ENCODE results near the gene SPRR2D.
"Not testable (repeated sequence)": the region's sequence is repeated elsewhere in the genome, so short reads cannot be mapped to it uniquely, and the experiment has no call there.

The SPRR2D gene

GRCh38 chr1:153040950-153041631 is at the start of gene SPRR2D:
TSS of gene SPRR2D (minus strand) at chr1:153041120. CDS start at chr1:153040346, 774 bp downstream.
- no peak for DNase-seq

- no peak for DNase-seq
Measured at GRCh38 chr1:153087652-153088051, 46.7 kb upstream of the SPRR2D start.

GRCh38 chr1:153081736-153082135 is 40.8 kb upstream of the SPRR2D start:
- no peak for DNase-seq

GRCh38 chr1:153072806-153073726 is 32.1 kb upstream of the SPRR2D start:
- DNase-seq, result no peak

- no peak for DNase-seq
Measured at GRCh38 chr1:153071511-153071910, 30.6 kb upstream of the SPRR2D start, which contains the start of gene SPRR2B. TSS of gene SPRR2B (minus strand) at chr1:153071611. CDS start at chr1:153070839, 772 bp downstream.

GRCh38 chr1:153070243-153070642 is 29.3 kb upstream of the SPRR2D start:
- no peak for DNase-seq

GRCh38 chr1:153058826-153059784 is 18.2 kb upstream of the SPRR2D start:
- no peak for DNase-seq

- DNase-seq, result no peak
Measured at GRCh38 chr1:153058154-153058553, 17.2 kb upstream of the SPRR2D start.

- no peak for DNase-seq
Measured at GRCh38 chr1:153057375-153057774, 16.5 kb upstream of the SPRR2D start, which contains the start of gene SPRR2A. TSS of gene SPRR2A (minus strand) at chr1:153057512. CDS start at chr1:153056735, 777 bp downstream.

- DNase-seq, result not testable (repeated sequence)
Measured at GRCh38 chr1:153056111-153056510, 15.2 kb upstream of the SPRR2D start.

GRCh38 chr1:153049211-153049610 is 8.3 kb upstream of the SPRR2D start:
- no peak for DNase-seq

- DNase-seq, result no peak
Measured at GRCh38 chr1:153035211-153035610, 5.7 kb downstream of the SPRR2D start.

GRCh38 chr1:153032677-153033308 is 8.1 kb downstream of the SPRR2D start:
- DNase-seq, result no peak

- no peak for DNase-seq
Measured at GRCh38 chr1:153032073-153032472, 8.8 kb downstream of the SPRR2D start.

GRCh38 chr1:153030895-153031294 is 10.0 kb downstream of the SPRR2D start, which contains the start of gene SPRR1B:
TSS of gene SPRR1B (plus strand) at chr1:153031203. CDS start at chr1:153032346, 1,143 bp downstream.
- no peak for DNase-seq

- DNase-seq, result no peak
Measured at GRCh38 chr1:153028766-153029165, 12.2 kb downstream of the SPRR2D start.

- no peak for DNase-seq
Measured at GRCh38 chr1:153025797-153026196, 15.1 kb downstream of the SPRR2D start.

- no peak for DNase-seq
Measured at GRCh38 chr1:153024413-153024812, 16.5 kb downstream of the SPRR2D start.

GRCh38 chr1:153023109-153023508 is 17.8 kb downstream of the SPRR2D start:
- DNase-seq, result no peak

GRCh38 chr1:153022340-153022739 is 18.6 kb downstream of the SPRR2D start:
- DNase-seq, result not testable (repeated sequence)

- not testable (repeated sequence) for DNase-seq
Measured at GRCh38 chr1:153021829-153022228, 19.1 kb downstream of the SPRR2D start.

GRCh38 chr1:153011235-153011758 is 29.6 kb downstream of the SPRR2D start:
- not testable (repeated sequence) for DNase-seq

Data from NCI-H2227 treated with DMSO at 0.1 percent for 48 hours (cell line).